ENCODE measurements around the gene ARSD. TPM values are rescaled to one million over a fixed set of nuclear protein-coding genes. Genes with fewer than 3 reads are reported as not detected.
"Not testable (repeated sequence)": the region's sequence is repeated elsewhere in the genome, so short reads cannot be mapped to it uniquely, and the experiment has no call there.

Gene ARSD
- total RNA-seq, 1 donor from 2014 or later = 8.8 TPM

GRCh38 chrX:2897311-2897689 lies 31.8 kb downstream of the ARSD start:
- Mint-ChIP-seq H3K4me3 (no peak overlapping the region), H3K36me3 (ENCODE audit: low read depth) (peaks cover 12% of the 10 kb centered on the region), H3K9me3 (no peaks in the 10 kb centered on the region), H3K27me3 (ENCODE audit: low read depth) (no peaks in the 10 kb centered on the region), H3K27ac (ENCODE audit: unreplicated experiment) (peak overlapping the region; percentile 65), H3K4me1 (peaks cover 32% of the 10 kb centered on the region)
- no peak for TF ChIP-seq CTCF (conservative IDR thresholded peaks at IDR 0.05)
- DNase-seq (ENCODE audit: low read depth, low spot score) = no peak

GRCh38 chrX:2894885-2895292 lies 34.2 kb downstream of the ARSD start:
- H3K9me3 Mint-ChIP-seq = no peaks in the 10 kb centered on the region
- H3K4me1 Mint-ChIP-seq = peaks cover 44% of the 10 kb centered on the region
- peak overlapping the region; percentile 87 for H3K27ac Mint-ChIP-seq (ENCODE audit: unreplicated experiment)
- DNase-seq (ENCODE audit: low read depth, low spot score) = no peak
- H3K36me3 Mint-ChIP-seq (ENCODE audit: low read depth) = peaks cover 7% of the 10 kb centered on the region
- no peak overlapping the region for H3K4me3 Mint-ChIP-seq
- no peak for TF ChIP-seq CTCF (conservative IDR thresholded peaks at IDR 0.05)
- H3K27me3 Mint-ChIP-seq (ENCODE audit: low read depth) = no peaks in the 10 kb centered on the region

- Mint-ChIP-seq H3K9me3 (no peaks in the 10 kb centered on the region), H3K4me3 (no peak overlapping the region), H3K27me3 (ENCODE audit: low read depth) (no peaks in the 10 kb centered on the region), H3K36me3 (ENCODE audit: low read depth) (peaks cover 7% of the 10 kb centered on the region), H3K4me1 (peaks cover 47% of the 10 kb centered on the region), H3K27ac (ENCODE audit: unreplicated experiment) (no peak overlapping the region)
- TF ChIP-seq CTCF (conservative IDR thresholded peaks at IDR 0.05) = no peak
- no peak for DNase-seq (ENCODE audit: low read depth, low spot score)
Measured at GRCh38 chrX:2892816-2893215, 36.3 kb downstream of the ARSD start.

GRCh38 chrX:2890536-2891460 lies 38.3 kb downstream of the ARSD start:
- DNase-seq (ENCODE audit: low read depth, low spot score); H3K27me3 Mint-ChIP-seq (ENCODE audit: low read depth); H3K4me3 Mint-ChIP-seq; H3K27ac Mint-ChIP-seq (ENCODE audit: unreplicated experiment); H3K9me3 Mint-ChIP-seq; H3K36me3 Mint-ChIP-seq (ENCODE audit: low read depth): not testable (repeated sequence)
- H3K4me1 Mint-ChIP-seq = peaks cover 39% of the 10 kb centered on the region

- H3K27me3 Mint-ChIP-seq (ENCODE audit: low read depth); H3K36me3 Mint-ChIP-seq (ENCODE audit: low read depth); H3K9me3 Mint-ChIP-seq; H3K4me3 Mint-ChIP-seq: not testable (repeated sequence)
- peak; percentile 42 for DNase-seq (ENCODE audit: low read depth, low spot score)
- H3K27ac Mint-ChIP-seq (ENCODE audit: unreplicated experiment) = peak overlapping the region; percentile 2
- H3K4me1 Mint-ChIP-seq = peaks cover 36% of the 10 kb centered on the region
- peak; percentile 68 for TF ChIP-seq CTCF (conservative IDR thresholded peaks at IDR 0.05)
Measured at GRCh38 chrX:2889706-2890490, 39.2 kb downstream of the ARSD start.

Data from neural crest cell (in vitro differentiated cells).